Psoas muscle (tissue), 8 donors: ENCODE measurements around the gene IL1R2. TPM values are rescaled to one million over a fixed set of nuclear protein-coding genes. Genes with fewer than 3 reads are reported as not detected.

Experiments
- ATAC-seq, 4 donors: fragments of 200-7000 bp; cut with Tn5 transposase; one replicate each; pipeline ENCODE4 v1.9.1; 2020; ENCODE audit warnings: moderate library complexity in 3 of 4, mild to moderate bottlenecking in 2 of 4
- DNase-seq, 2 donors: peaks; one replicate each; pipeline ENCODE4 v3.0.0-alpha.2; 2020
- H3K27ac ChIP-seq: fragments of 200-600 bp; one replicate; pipeline ENCODE4 v1.8.0; 2022
- H3K27me3 ChIP-seq, 3 donors: fragments of 200-600 bp in 1 of 3; one replicate each; pipeline versions ENCODE4 v1.6.1 to v1.8.0; 2013 to 2022; ENCODE audit warnings: low read length in 2 of 3, mild to moderate bottlenecking in 2 of 3, moderate library complexity in 1 of 3; ENCODE audit not compliant: insufficient read depth in 3 of 3
- H3K36me3 ChIP-seq, 2 donors: fragments of 200-600 bp in 1 of 2; one replicate each; pipeline versions ENCODE4 v1.6.1 to v1.8.0; 2013 to 2022; ENCODE audit warnings: low read depth in 1 of 2, mild to moderate bottlenecking in 1 of 2, moderate library complexity in 1 of 2; ENCODE audit not compliant: insufficient read depth in 1 of 2
- H3K4me1 ChIP-seq: fragments of 200-600 bp; one replicate; pipeline ENCODE4 v1.8.0; 2022
- H3K4me3 ChIP-seq: fragments of 200-600 bp; one replicate; pipeline ENCODE4 v1.8.0; 2022; ENCODE audit warnings: mild to moderate bottlenecking
- H3K9me3 ChIP-seq: fragments of 200-600 bp; one replicate; pipeline ENCODE4 v1.8.0; 2022
- WGBS, 3 donors: extraction: QIAGEN DNeasy Blood & Tissue Kit; methylation state at CpG; one replicate each; pipeline versions ENCODE4 v1.1.6 to v1.1.7; 2013; 5-methylcytosine and 5-hydroxymethylcytosine counted together
- intact Hi-C, 2 donors: fragments of 100-400 bp; cut with DNase I; formaldehyde crosslinking; loops; one replicate each; pipeline versions ENCODE4 v1.11.0 to v1.14.2; 2022
- polyA plus RNA-seq, 3 donors: library from polyadenylated mRNA; stranded (reverse); fragments of 200-250 nt; gene quantifications; one replicate each; pipeline ENCODE4 v1.2.3, GENCODE V29; 2013
- total RNA-seq, 4 donors: library from RNA; stranded (reverse); fragmentation: NEBNext Ultra II Directional in 2 of 4; extraction: Animal tissue kit (Norgen Biotek cat#: 25700) in 2 of 4; gene quantifications; one replicate each; pipeline versions ENCODE4 v1.2.1 to v1.2.4, GENCODE V29; 2021 to 2023
- TF ChIP-seq, protein P1 (sequence below): fragments of 200-600 bp; IDR thresholded peaks from one replicate; pipeline ENCODE4 v1.8.0; 2022; ENCODE audit warnings: antibody characterized with exemption
- donor health status: healthy with polysubstance abuse.
- donor health status: DM: no; HTN: no; CAD: no; lungs with moderate emphysema.
- donor health status: Bipolar disorder and iron deficiency.
- donor health status: healthy.
- donor health status: DM: yes; HTN: yes; CAD: no.
- donor health status: DM: no; HTN: no; CAD: no.
- donor health status: DM: no; HTN: no; CAD: no.
- donor health status: DM: yes; HTN: yes; CAD: no.

The IL1R2 gene
- total and polyA plus RNA-seq, 7 donors = 0.41 to 3.4 (median 1.3) TPM

DNA sequence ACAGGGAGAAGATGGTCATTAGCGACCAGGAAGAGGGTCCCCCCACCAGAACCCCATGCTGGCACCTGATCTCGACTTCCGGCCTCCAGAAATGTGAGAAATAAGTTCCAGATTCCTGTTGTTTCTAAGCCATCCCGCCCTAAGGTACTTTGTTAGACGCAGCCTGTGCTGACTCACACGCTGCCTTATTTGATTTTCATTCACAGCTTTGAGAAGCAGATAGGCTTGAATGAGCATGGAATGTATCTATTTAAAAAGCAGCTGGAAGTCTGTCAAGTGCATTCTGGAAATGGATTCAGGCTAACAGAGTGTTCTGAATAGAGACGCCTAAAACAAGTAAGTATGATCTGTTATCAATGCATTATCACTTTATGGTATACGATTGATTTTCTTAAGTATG is 8.3 kb upstream of the IL1R2 start:
- WGBS, 3 donors = 62 to 67% (median 62%) methylated on average over 8 of the region's 8 CpGs
- no peak overlapping the region for H3K27ac ChIP-seq
- H3K4me3 ChIP-seq = no peak overlapping the region
- no peak for DNase-seq
- H3K4me1 ChIP-seq = no peaks in the 10 kb centered on the region
- no peak for ATAC-seq
- no peaks in the 10 kb centered on the region for H3K36me3 ChIP-seq
- no peaks in the 10 kb centered on the region for H3K9me3 ChIP-seq
- TF ChIP-seq, protein P1, sequence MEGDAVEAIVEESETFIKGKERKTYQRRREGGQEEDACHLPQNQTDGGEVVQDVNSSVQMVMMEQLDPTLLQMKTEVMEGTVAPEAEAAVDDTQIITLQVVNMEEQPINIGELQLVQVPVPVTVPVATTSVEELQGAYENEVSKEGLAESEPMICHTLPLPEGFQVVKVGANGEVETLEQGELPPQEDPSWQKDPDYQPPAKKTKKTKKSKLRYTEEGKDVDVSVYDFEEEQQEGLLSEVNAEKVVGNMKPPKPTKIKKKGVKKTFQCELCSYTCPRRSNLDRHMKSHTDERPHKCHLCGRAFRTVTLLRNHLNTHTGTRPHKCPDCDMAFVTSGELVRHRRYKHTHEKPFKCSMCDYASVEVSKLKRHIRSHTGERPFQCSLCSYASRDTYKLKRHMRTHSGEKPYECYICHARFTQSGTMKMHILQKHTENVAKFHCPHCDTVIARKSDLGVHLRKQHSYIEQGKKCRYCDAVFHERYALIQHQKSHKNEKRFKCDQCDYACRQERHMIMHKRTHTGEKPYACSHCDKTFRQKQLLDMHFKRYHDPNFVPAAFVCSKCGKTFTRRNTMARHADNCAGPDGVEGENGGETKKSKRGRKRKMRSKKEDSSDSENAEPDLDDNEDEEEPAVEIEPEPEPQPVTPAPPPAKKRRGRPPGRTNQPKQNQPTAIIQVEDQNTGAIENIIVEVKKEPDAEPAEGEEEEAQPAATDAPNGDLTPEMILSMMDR = no peak
- intact Hi-C loops = no loop called here
- H3K27me3 ChIP-seq = no peaks in the 10 kb centered on the region

DNA sequence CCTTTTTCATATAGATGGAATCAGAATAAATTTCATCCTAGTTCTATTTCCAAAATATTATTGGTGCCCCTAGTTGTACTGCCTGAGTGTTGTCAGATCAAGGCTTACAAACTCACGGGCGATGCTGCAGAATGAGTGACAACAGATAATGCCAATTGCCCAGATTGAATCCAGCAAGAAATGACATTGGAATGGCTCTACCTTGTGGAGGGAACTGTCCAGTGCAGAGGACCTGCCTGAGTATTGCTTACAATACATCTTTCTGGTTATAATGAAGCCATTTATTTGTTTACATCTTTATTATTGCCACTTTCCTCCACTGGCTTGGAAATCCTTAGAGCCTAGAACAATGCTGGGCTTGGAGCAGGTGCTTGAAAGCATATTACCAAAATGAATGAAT is 7.8 kb upstream of the IL1R2 start:
- DNase-seq (no peak), ATAC-seq (peak in 1 of 4 donors; percentile 31)
- Histone ChIP-seq H3K27ac (no peak overlapping the region), H3K36me3 (no peaks in the 10 kb centered on the region), H3K4me3 (no peak overlapping the region), H3K9me3 (no peaks in the 10 kb centered on the region), H3K27me3 (no peaks in the 10 kb centered on the region), H3K4me1 (no peaks in the 10 kb centered on the region)
- TF ChIP-seq, protein P1 = no peak
- WGBS, 3 donors = 69 to 75% (median 71%) methylated on average over 2 of the region's 2 CpGs
- intact Hi-C loops = no loop called here

- intact Hi-C loops = no loop called here
Measured at GRCh38 chr2:101984656-101985055, 7.1 kb upstream of the IL1R2 start.

GRCh38 chr2:101985101-101985792 is 6.5 kb upstream of the IL1R2 start:
- intact Hi-C loops = no loop called here
- no peak for DNase-seq
- Histone ChIP-seq H3K4me1 (no peaks in the 10 kb centered on the region), H3K36me3 (no peaks in the 10 kb centered on the region), H3K27ac (no peak overlapping the region), H3K4me3 (no peak overlapping the region), H3K27me3 (no peaks in the 10 kb centered on the region), H3K9me3 (no peaks in the 10 kb centered on the region)
- TF ChIP-seq, protein P1 = no peak
- no peak for ATAC-seq
- WGBS, 3 donors = 83 to 91% (median 88%) methylated on average over 7 of the region's 7 CpGs

More at GRCh38 chr2:101984656-101985055, 7.1 kb upstream of the IL1R2 start:
- 81 to 87% (median 85%) methylated on average over 9 of the region's 9 CpGs for WGBS, 3 donors
- Histone ChIP-seq H3K4me3 (no peak overlapping the region), H3K27me3 (no peaks in the 10 kb centered on the region), H3K9me3 (no peaks in the 10 kb centered on the region), H3K27ac (no peak overlapping the region), H3K4me1 (no peaks in the 10 kb centered on the region), H3K36me3 (no peaks in the 10 kb centered on the region)
- TF ChIP-seq, protein P1 = no peak
- ATAC-seq (no peak), DNase-seq (no peak)

DNA sequence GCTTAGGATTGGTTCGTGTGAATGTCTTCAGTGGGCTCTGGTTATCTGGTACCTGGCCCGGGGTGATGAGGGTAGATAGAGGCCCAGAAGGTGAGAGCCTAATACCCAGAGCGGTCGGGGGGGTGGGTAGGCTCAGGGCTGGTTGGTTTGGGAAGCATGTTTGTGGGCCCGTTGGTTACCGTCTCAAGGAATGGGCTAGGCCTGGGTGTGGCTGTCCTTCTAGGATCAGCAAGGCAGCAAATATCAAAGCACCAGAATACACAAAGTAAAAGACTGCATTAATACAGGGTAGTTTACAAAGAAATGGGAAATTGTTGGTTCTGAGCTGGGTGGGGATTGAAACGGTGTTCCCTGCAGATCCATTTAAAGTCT is 6.0 kb upstream of the IL1R2 start:
- Histone ChIP-seq H3K4me3 (no peak overlapping the region), H3K4me1 (no peaks in the 10 kb centered on the region), H3K36me3 (no peaks in the 10 kb centered on the region), H3K27ac (no peak overlapping the region), H3K27me3 (no peaks in the 10 kb centered on the region), H3K9me3 (no peaks in the 10 kb centered on the region)
- intact Hi-C loops = no loop called here
- 91 to 94% (median 92%) methylated on average over 7 of the region's 7 CpGs for WGBS, 3 donors
- no peak for ATAC-seq
- TF ChIP-seq, protein P1 = no peak
- no peak for DNase-seq
